Keratinocyte (primary cell): Measurements from ENCODE around the gene RFX8. TPM values are rescaled to one million over a fixed set of nuclear protein-coding genes. Genes with fewer than 3 reads are reported as not detected.

Experiments
- DNase-seq: peaks from one replicate; pipeline ENCODE4 v3.0.0-alpha.2; 2011; ENCODE audit warnings: low read depth, missing footprints, low spot score
- FAIRE-seq: peaks from 2 replicates; lab custom pipeline; 2011; peaks lifted over from hg19 to GRCh38; lab: Jason Lieb, UNC
- H2AFZ ChIP-seq: 2 replicates; pipeline ENCODE4 v1.6.0; 2012; ENCODE audit warnings: low read length, control low read depth, inconsistent platforms; ENCODE audit not compliant: control insufficient read depth
- H3K27ac ChIP-seq: 2 replicates; pipeline ENCODE4 v1.5.1; 2011; ENCODE audit warnings: low read length; ENCODE audit not compliant: control insufficient read depth, insufficient read depth
- H3K27me3 ChIP-seq: 3 replicates; pipeline ENCODE4 v1.6.0; 2011; ENCODE audit warnings: low read length; ENCODE audit not compliant: control insufficient read depth, insufficient read depth; ENCODE audit errors: extremely low read depth
- H3K36me3 ChIP-seq, 2 experiments: 2 replicates in 1 of 2; 3 replicates in 1 of 2; pipeline ENCODE4 v1.5.1; 2011; ENCODE audit warnings: low read length in 2 of 2, mild to moderate bottlenecking in 1 of 2; ENCODE audit not compliant: control insufficient read depth in 2 of 2, insufficient read depth in 2 of 2; ENCODE audit errors: extremely low read depth in 1 of 2
- H3K4me1 ChIP-seq: 3 replicates; pipeline ENCODE4 v1.5.1; 2011; ENCODE audit warnings: low read length; ENCODE audit not compliant: control insufficient read depth, insufficient read depth; ENCODE audit errors: extremely low read depth
- H3K4me2 ChIP-seq: 3 replicates; pipeline ENCODE4 v1.6.0; 2011; ENCODE audit warnings: low read depth, low read length; ENCODE audit not compliant: control insufficient read depth, insufficient read depth; ENCODE audit errors: extremely low read depth
- H3K4me3 ChIP-seq, 3 experiments: fragments of 200-600 bp in 1 of 3; sonication (generic) in 1 of 3; 2 replicates in 2 of 3; 3 replicates in 1 of 3; pipeline ENCODE4 v1.5.1; 2011 to 2016; ENCODE audit warnings: low read length in 3 of 3, mild to moderate bottlenecking in 3 of 3, control low read depth in 2 of 3, inconsistent platforms in 1 of 3, low read depth in 1 of 3, mixed read lengths in 1 of 3, mixed run types in 1 of 3, moderate library complexity in 1 of 3; ENCODE audit not compliant: control insufficient read depth in 2 of 3, insufficient read depth in 2 of 3; ENCODE audit errors: extremely low read depth in 1 of 3
- H3K79me2 ChIP-seq: 2 replicates; pipeline ENCODE4 v1.6.0; 2012; ENCODE audit warnings: low read length; ENCODE audit not compliant: control insufficient read depth, insufficient read depth
- H3K9ac ChIP-seq: 3 replicates; pipeline ENCODE4 v1.6.0; 2011; ENCODE audit warnings: low read length; ENCODE audit not compliant: control insufficient read depth, insufficient read depth; ENCODE audit errors: extremely low read depth
- H3K9me1 ChIP-seq: 3 replicates; pipeline ENCODE4 v1.6.0; 2011; ENCODE audit warnings: low read length; ENCODE audit not compliant: control insufficient read depth, insufficient read depth; ENCODE audit errors: extremely low read depth
- H3K9me3 ChIP-seq: 2 replicates; pipeline ENCODE4 v1.5.1; 2012; ENCODE audit warnings: low read depth, low read length; ENCODE audit not compliant: control insufficient read depth
- H4K20me1 ChIP-seq: 3 replicates; pipeline ENCODE4 v1.6.0; 2011; ENCODE audit warnings: low read length; ENCODE audit not compliant: control insufficient read depth, insufficient read depth; ENCODE audit errors: extremely low read depth
- EZH2 ChIP-seq: IDR thresholded peaks from one replicate; pipeline ENCODE4 v1.6.1; 2012; ENCODE audit warnings: inconsistent platforms, mild to moderate bottlenecking, low read length, moderate library complexity
- dilution Hi-C: fragments of 300-500 bp; cut with MboI; formaldehyde crosslinking; loops from one replicate; pipeline ENCODE4 v1.7.0; 2020; ENCODE audit warnings: low sequenced_read_pairs; ENCODE audit not compliant: extremely low pct_ligation_motif_present
- polyA plus RNA-seq, 5 experiments: library from polyadenylated mRNA; depleted of rRNA in 3 of 5; stranded (reverse) in 3 of 5; stranded (forward) in 1 of 5; unstranded in 1 of 5; fragments of >200 nt; gene quantifications; 1 replicate in 1 of 5; 2 replicates in 3 of 5; 3 replicates in 1 of 5; pipeline versions ENCODE4 v1.2.1 to v1.2.3, GENCODE V29; 2011 to 2012; ENCODE audit warnings: missing spikeins in 2 of 5, low read depth in 1 of 5, low replicate concordance in 1 of 5
- TF ChIP-seq, protein P1 (sequence below), 3 experiments: IDR thresholded peaks in 1 of 3; conservative IDR thresholded peaks in 1 of 3; optimal IDR thresholded peaks in 1 of 3; 2 replicates in 2 of 3; 3 replicates in 1 of 3; pipeline versions ENCODE3 to v1.5.1; 2011; ENCODE audit warnings: low read length in 3 of 3, mild to moderate bottlenecking in 3 of 3, moderate library complexity in 2 of 3, control low read depth in 1 of 3, inconsistent platforms in 1 of 3; ENCODE audit not compliant: insufficient read depth in 2 of 3; ENCODE audit errors: extremely low read depth in 1 of 3

The RFX8 gene
- polyA plus RNA-seq, 1 donor (not counting 4 experiments of a cell fraction or from before 2014, with no cell fraction given) = 0.05 TPM

DNA sequence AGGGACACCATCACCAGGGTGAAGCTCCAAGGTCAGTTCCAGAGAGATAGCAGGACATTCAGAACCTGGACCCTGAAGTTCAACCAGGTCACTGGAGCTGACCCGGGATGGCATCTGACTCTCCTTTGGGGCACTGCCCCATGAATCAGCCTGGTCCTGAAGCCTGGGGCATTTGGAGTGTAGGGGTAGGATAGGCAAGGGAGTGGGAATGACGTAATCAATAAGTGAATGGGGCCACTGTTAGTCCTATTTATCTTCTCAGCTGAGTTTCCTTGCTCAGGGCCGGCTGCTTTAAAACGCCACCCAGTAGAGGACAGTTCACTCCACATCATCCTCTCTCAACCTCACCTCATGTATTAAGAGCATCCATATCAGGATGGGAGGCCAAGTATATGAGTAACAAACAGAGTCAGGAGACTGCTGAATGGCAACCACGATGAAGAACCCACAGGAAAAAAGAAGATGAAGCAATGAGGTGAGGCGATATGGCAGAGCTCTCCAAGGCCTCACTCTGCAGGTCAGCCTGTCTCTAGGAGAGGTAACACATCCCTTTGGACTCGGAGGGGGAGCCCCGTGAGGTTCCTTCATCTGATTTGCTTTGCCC is 1.8 kb upstream of the RFX8 start:
- Histone ChIP-seq H2AFZ (no peak overlapping the region), H3K9me3 (no peaks in the 10 kb centered on the region), H3K4me2 (no peak overlapping the region), H3K27me3 (no peaks in the 10 kb centered on the region), H3K4me1 (peaks cover 3% of the 10 kb centered on the region), H3K27ac (no peak overlapping the region), H3K9ac (no peak overlapping the region), H3K36me3 (no peaks in the 10 kb centered on the region), H3K4me3 (no peak overlapping the region), H3K79me2 (no peaks in the 10 kb centered on the region), H3K9me1 (no peaks in the 10 kb centered on the region), H4K20me1 (no peaks in the 10 kb centered on the region)
- DNase-seq = no peak
- no peak for FAIRE-seq
- TF ChIP-seq EZH2 = no peak
- TF ChIP-seq, protein P1, sequence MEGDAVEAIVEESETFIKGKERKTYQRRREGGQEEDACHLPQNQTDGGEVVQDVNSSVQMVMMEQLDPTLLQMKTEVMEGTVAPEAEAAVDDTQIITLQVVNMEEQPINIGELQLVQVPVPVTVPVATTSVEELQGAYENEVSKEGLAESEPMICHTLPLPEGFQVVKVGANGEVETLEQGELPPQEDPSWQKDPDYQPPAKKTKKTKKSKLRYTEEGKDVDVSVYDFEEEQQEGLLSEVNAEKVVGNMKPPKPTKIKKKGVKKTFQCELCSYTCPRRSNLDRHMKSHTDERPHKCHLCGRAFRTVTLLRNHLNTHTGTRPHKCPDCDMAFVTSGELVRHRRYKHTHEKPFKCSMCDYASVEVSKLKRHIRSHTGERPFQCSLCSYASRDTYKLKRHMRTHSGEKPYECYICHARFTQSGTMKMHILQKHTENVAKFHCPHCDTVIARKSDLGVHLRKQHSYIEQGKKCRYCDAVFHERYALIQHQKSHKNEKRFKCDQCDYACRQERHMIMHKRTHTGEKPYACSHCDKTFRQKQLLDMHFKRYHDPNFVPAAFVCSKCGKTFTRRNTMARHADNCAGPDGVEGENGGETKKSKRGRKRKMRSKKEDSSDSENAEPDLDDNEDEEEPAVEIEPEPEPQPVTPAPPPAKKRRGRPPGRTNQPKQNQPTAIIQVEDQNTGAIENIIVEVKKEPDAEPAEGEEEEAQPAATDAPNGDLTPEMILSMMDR (optimal IDR thresholded peaks at IDR 0.05 in 1 of 3, IDR thresholded peaks at IDR 0.05 in 1 of 3, conservative IDR thresholded peaks at IDR 0.05 in 1 of 3; ENCODE audit: extremely low read depth in 1 of 3, insufficient read depth in 2 of 3, low read length in 3 of 3) = no peak
- dilution Hi-C loops = no loop called here

DNA sequence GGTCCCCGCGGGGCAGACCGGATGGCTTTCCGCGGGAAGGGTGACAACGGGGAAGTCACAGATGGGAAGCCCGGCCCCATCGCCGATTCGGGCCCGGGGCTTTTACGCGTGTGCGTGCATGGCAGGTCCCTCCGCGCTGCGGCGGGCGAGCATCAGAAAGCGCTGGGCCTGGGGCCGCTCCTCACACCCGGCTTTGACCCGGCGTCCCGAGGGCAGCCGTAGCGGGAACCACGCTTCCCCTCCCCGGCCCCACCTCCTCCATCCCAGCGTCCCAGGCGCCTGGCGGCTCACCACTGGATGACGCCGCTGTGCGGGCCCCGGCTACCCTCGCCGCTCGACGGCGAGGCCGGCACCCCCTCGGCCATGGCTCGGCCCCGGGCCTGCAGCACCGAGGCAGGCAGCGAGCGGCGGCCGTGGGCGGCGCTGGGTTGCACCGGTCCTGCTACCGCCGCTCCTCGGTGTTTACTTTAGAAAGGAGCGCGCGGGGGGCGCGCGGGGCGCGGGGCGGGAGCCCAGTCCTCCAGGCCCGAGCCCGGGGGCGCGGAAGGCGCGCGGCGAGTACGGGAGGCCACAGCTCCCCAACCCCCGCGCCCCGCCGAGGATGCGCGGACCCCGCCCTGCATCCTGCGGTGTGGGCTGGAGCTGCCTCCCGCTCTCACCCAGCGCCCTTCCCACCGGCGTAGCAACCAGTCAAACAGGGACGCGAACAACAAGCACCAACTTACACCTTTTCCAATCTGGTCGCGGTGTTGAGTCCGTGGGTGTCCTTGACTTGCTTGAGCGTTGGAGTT is 806 bp downstream of the RFX8 start:
- H3K4me1 ChIP-seq = peaks cover 3% of the 10 kb centered on the region
- peak overlapping the region; percentile 39 to 52 (median 40) for H3K4me3 ChIP-seq
- FAIRE-seq (no peak), DNase-seq (no peak)
- no peaks in the 10 kb centered on the region for H4K20me1 ChIP-seq
- H3K9ac ChIP-seq = peak overlapping the region; percentile 8
- peak overlapping the region; percentile 76 for H3K4me2 ChIP-seq
- H3K9me3 ChIP-seq = no peaks in the 10 kb centered on the region
- no peaks in the 10 kb centered on the region for H3K9me1 ChIP-seq
- no peak for TF ChIP-seq EZH2
- TF ChIP-seq, protein P1 (optimal IDR thresholded peaks at IDR 0.05 in 1 of 3, IDR thresholded peaks at IDR 0.05 in 1 of 3, conservative IDR thresholded peaks at IDR 0.05 in 1 of 3; ENCODE audit: extremely low read depth in 1 of 3, insufficient read depth in 2 of 3, low read length in 3 of 3) = no peak
- dilution Hi-C loops = no loop called here
- H3K79me2 ChIP-seq = no peaks in the 10 kb centered on the region
- H3K27ac ChIP-seq = no peak overlapping the region
- peak overlapping the region; percentile 84 for H2AFZ ChIP-seq
- H3K27me3 ChIP-seq = no peaks in the 10 kb centered on the region
- H3K36me3 ChIP-seq = no peaks in the 10 kb centered on the region
